Psoas muscle (tissue), 8 donors: ENCODE results near the gene RAD51AP2. TPM values are rescaled to one million over a fixed set of nuclear protein-coding genes. Genes with fewer than 3 reads are reported as not detected.
A peak's percentile ranks its signal among the peaks of the same experiment; 100 is the strongest.
"Not testable (repeated sequence)": the region's sequence is repeated elsewhere in the genome, so short reads cannot be mapped to it uniquely, and the experiment has no call there.

Experiments
- ATAC-seq, 4 donors: fragments of 200-7000 bp; cut with Tn5 transposase; one replicate each; pipeline ENCODE4 v1.9.1; 2020; ENCODE audit warnings: moderate library complexity in 3 of 4, mild to moderate bottlenecking in 2 of 4
- DNase-seq, 2 donors: peaks; one replicate each; pipeline ENCODE4 v3.0.0-alpha.2; 2020
- H3K27ac ChIP-seq: fragments of 200-600 bp; one replicate; pipeline ENCODE4 v1.8.0; 2022
- H3K27me3 ChIP-seq, 3 donors: fragments of 200-600 bp in 1 of 3; one replicate each; pipeline versions ENCODE4 v1.6.1 to v1.8.0; 2013 to 2022; ENCODE audit warnings: low read length in 2 of 3, mild to moderate bottlenecking in 2 of 3, moderate library complexity in 1 of 3; ENCODE audit not compliant: insufficient read depth in 3 of 3
- H3K36me3 ChIP-seq, 2 donors: fragments of 200-600 bp in 1 of 2; one replicate each; pipeline versions ENCODE4 v1.6.1 to v1.8.0; 2013 to 2022; ENCODE audit warnings: low read depth in 1 of 2, mild to moderate bottlenecking in 1 of 2, moderate library complexity in 1 of 2; ENCODE audit not compliant: insufficient read depth in 1 of 2
- H3K4me1 ChIP-seq: fragments of 200-600 bp; one replicate; pipeline ENCODE4 v1.8.0; 2022
- H3K4me3 ChIP-seq: fragments of 200-600 bp; one replicate; pipeline ENCODE4 v1.8.0; 2022; ENCODE audit warnings: mild to moderate bottlenecking
- H3K9me3 ChIP-seq: fragments of 200-600 bp; one replicate; pipeline ENCODE4 v1.8.0; 2022
- WGBS, 3 donors: extraction: QIAGEN DNeasy Blood & Tissue Kit; methylation state at CpG; one replicate each; pipeline versions ENCODE4 v1.1.6 to v1.1.7; 2013; 5-methylcytosine and 5-hydroxymethylcytosine counted together
- intact Hi-C, 2 donors: fragments of 100-400 bp; cut with DNase I; formaldehyde crosslinking; loops; one replicate each; pipeline versions ENCODE4 v1.11.0 to v1.14.2; 2022
- long read RNA-seq, 2 donors: library from polyadenylated mRNA; unstranded; transcript quantifications; one replicate each; pipeline ENCODE4 v2.0.0, GENCODE V29; 2021
- polyA plus RNA-seq, 3 donors: library from polyadenylated mRNA; stranded (reverse); fragments of 200-250 nt; gene quantifications; one replicate each; pipeline ENCODE4 v1.2.3, GENCODE V29; 2013
- total RNA-seq, 4 donors: library from RNA; stranded (reverse); fragmentation: NEBNext Ultra II Directional in 2 of 4; extraction: Animal tissue kit (Norgen Biotek cat#: 25700) in 2 of 4; gene quantifications; one replicate each; pipeline versions ENCODE4 v1.2.1 to v1.2.4, GENCODE V29; 2021 to 2023
- TF ChIP-seq, protein P1 (sequence below): fragments of 200-600 bp; IDR thresholded peaks from one replicate; pipeline ENCODE4 v1.8.0; 2022; ENCODE audit warnings: antibody characterized with exemption
- donor health status: healthy with polysubstance abuse.
- donor health status: DM: no; HTN: no; CAD: no; lungs with moderate emphysema.
- donor health status: Bipolar disorder and iron deficiency.
- donor health status: healthy.
- donor health status: DM: yes; HTN: yes; CAD: no.
- donor health status: DM: no; HTN: no; CAD: no.
- donor health status: DM: no; HTN: no; CAD: no.
- donor health status: DM: yes; HTN: yes; CAD: no.

The RAD51AP2 gene
- total RNA-seq (under 1 TPM in 1 of 4 donors, not detected in 3; 0.06 TPM), polyA plus RNA-seq (under 1 TPM in 1 of 3 donors, not detected in 2; 0.01 TPM)
- long read RNA-seq, donor 1 = 0 reads
- long read RNA-seq, donor 2 = 0 reads

DNA sequence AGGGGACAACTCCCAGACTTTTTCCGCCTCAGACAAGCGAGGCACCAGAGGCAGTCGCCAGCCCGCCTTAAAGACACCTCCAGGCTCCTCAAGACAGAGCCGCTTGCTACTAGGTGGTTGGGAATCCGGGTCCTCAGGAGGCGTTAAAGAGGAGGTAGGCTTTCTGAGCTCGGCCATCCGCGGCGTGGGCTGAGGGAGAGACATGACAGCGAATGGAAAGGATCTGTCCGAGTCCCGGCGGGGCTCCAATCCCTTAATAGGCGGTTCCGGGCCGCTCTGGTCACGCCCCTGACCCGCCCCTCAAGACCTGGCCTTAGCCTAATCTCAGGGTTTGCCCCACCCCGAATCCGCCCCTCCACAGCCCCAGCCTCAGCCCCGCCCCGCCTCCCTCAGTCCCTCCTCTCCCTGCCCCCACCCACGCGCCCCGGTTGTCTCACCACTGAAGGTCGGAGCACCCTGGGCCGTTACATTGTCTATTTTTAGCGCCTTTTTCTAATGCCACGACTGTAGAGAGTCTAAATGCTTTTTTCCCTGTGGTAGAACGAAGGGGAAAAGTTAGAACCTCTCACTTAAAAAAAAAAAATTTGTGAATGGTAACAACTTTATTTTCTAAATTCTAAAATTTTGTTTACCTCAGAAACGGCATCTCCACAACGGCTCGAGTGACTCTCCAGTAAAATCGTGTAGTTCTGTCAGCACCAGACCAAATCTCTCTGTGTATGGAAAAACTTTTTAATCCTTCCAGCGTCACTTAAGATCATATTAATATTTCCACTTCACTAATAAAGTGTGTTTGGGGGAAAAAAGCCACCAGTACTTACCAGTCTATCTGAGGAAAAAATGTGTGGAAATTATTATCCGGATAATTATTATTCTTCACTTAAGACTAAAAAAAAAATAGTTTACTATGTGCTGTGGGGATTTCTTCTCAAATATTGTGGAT is at the start of gene RAD51AP2:
TSS of gene RAD51AP2 (minus strand) at position 229 of the 943 bp plus-strand sequence. CDS start at position 204, 25 bp downstream.
- ATAC-seq = peak; percentile 99 to 100 (median 100)
- intact Hi-C loops = no loop called here
- no peaks in the 10 kb centered on the region for H3K36me3 ChIP-seq
- TF ChIP-seq, protein P1, sequence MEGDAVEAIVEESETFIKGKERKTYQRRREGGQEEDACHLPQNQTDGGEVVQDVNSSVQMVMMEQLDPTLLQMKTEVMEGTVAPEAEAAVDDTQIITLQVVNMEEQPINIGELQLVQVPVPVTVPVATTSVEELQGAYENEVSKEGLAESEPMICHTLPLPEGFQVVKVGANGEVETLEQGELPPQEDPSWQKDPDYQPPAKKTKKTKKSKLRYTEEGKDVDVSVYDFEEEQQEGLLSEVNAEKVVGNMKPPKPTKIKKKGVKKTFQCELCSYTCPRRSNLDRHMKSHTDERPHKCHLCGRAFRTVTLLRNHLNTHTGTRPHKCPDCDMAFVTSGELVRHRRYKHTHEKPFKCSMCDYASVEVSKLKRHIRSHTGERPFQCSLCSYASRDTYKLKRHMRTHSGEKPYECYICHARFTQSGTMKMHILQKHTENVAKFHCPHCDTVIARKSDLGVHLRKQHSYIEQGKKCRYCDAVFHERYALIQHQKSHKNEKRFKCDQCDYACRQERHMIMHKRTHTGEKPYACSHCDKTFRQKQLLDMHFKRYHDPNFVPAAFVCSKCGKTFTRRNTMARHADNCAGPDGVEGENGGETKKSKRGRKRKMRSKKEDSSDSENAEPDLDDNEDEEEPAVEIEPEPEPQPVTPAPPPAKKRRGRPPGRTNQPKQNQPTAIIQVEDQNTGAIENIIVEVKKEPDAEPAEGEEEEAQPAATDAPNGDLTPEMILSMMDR = no peak
- WGBS, 3 donors = 3 to 4% (median 4%) methylated on average over 36 to 38 of the region's 38 CpGs
- DNase-seq = peak; percentile 87 to 93
- peak within 1 kb of the TSS; percentile 70 for H3K4me3 ChIP-seq
- H3K27me3 ChIP-seq = no peaks in the 10 kb centered on the region
- peaks cover 7% of the 10 kb centered on the region for H3K4me1 ChIP-seq
- peak within 1 kb of the TSS; percentile 90 for H3K27ac ChIP-seq
- H3K9me3 ChIP-seq = no peaks in the 10 kb centered on the region

DNA sequence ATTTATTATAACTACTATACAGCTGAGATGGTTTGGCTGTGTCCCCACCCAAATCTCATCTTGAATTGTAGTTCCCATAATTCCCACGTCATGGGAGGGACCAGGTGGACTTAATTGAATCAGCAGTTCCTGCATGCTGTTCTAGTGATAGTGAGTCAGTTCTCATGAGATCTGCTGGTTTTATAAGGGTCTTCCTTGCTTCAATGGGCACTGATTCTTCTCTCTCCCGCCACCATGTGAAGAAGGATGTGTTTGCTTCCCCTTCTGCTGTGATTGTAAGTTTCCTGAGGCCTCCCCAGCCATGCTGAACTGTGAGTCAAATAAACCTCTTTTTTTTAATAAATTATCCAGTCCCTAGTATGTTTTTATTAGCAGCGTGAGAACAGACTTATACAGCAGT is 47.5 kb upstream of the RAD51AP2 start:
- intact Hi-C loops, H3K27ac ChIP-seq, H3K9me3 ChIP-seq, H3K36me3 ChIP-seq, DNase-seq, H3K4me3 ChIP-seq, H3K4me1 ChIP-seq, H3K27me3 ChIP-seq, ATAC-seq: not testable (repeated sequence)
- 69 to 82% (median 81%) methylated on average over 3 of the region's 3 CpGs for WGBS, 3 donors

DNA sequence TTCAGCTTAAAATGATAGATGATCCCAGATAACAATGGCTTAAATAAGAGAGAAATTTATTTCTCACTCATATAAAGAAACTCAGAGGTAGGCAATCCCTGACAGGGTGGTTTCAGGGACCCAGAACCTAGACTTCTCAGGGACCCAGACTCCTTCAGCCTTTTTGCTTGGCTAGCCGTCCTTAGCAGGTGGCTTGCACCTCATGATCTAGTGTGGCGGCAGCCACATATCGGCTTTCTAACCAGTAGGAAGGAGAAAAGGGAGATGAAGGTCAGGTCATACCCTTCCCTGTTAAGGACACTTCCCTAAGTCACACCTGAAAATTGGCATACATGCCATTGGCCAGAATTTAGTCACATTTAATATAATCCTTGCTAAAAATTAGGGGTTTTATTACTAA is 40.6 kb upstream of the RAD51AP2 start:
- TF ChIP-seq, protein P1 = no peak
- Histone ChIP-seq H3K27ac (no peak overlapping the region), H3K4me3 (no peak overlapping the region), H3K4me1 (no peaks in the 10 kb centered on the region), H3K27me3 (peaks cover 0 to 4% (median 0%) of the 10 kb centered on the region in 3 donors), H3K9me3 (no peaks in the 10 kb centered on the region), H3K36me3 (no peaks in the 10 kb centered on the region)
- intact Hi-C loops = no loop called here
- WGBS, 3 donors = 70 to 75% (median 75%) methylated on average over 3 of the region's 3 CpGs
- ATAC-seq (no peak), DNase-seq (no peak)

DNA sequence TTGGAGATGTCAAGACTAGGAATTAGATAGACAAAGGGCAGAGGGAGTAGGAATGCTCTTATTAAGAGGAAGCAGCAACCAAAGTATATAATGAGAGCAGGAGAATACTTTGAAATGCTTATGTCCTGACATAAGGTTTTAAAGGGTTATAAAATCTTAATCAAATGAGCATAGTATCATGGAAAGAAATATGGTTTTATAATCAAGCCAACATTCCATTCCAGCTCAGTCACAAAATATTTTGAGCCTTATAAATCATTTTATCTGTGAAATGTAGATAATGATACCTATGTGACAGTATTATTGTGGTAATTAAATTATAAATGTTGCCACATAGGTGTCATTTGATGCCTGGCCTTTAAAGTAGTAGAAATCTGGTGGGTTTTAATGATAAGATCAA is 39.8 kb upstream of the RAD51AP2 start:
- Histone ChIP-seq H3K4me3 (no peak overlapping the region), H3K27ac (no peak overlapping the region), H3K4me1 (no peaks in the 10 kb centered on the region), H3K36me3 (no peaks in the 10 kb centered on the region), H3K27me3 (peaks cover 0 to 4% (median 0%) of the 10 kb centered on the region in 3 donors), H3K9me3 (no peaks in the 10 kb centered on the region)
- ATAC-seq (no peak), DNase-seq (no peak)
- intact Hi-C loops = no loop called here
- TF ChIP-seq, protein P1 = no peak

DNA sequence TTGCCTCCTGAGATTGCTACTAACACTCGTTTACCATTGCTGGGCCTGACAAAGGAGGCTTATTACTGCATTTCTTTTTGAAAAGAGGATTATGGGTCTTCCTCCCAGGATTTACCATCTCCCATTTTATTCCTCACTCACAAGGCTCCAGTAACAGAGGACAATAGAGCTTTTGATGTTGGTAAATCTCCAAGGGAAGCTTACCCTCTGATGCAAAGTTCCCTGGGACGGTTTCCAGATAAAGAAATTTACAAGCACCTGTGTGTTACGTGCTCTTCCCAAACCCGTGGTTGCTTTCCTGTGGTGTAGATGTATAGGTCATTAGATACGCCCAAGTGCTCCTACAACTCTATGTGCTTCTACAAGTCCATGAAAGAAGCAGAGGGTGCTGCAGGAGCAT is 39.4 kb upstream of the RAD51AP2 start:
- Histone ChIP-seq H3K4me3 (no peak overlapping the region), H3K36me3 (no peaks in the 10 kb centered on the region), H3K9me3 (no peaks in the 10 kb centered on the region), H3K4me1 (no peaks in the 10 kb centered on the region), H3K27me3 (peaks cover 0 to 4% (median 0%) of the 10 kb centered on the region in 3 donors), H3K27ac (no peak overlapping the region)
- TF ChIP-seq, protein P1 = no peak
- ATAC-seq (no peak), DNase-seq (no peak)
- WGBS, 3 donors = 44 to 46% (median 45%) methylated on average over 5 of the region's 5 CpGs
- intact Hi-C loops = no loop called here
